Small intestine (tissue), 7 donors: Measurements from ENCODE around the gene KCNH6. TPM values are rescaled to one million over a fixed set of nuclear protein-coding genes. Genes with fewer than 3 reads are reported as not detected.

Experiments
- DNase-seq, 2 donors: peaks; one replicate each; pipeline versions ENCODE4 v3.0.0 to v3.0.0-alpha.2; 2013
- FAIRE-seq: peaks from 2 replicates; lab custom pipeline; 2012; peaks lifted over from hg19 to GRCh38; lab: Jason Lieb, UNC
- H3K27ac ChIP-seq, 3 donors: one replicate each; pipeline ENCODE4 v1.5.1; 2013; ENCODE audit warnings: low read length in 2 of 3, mild to moderate bottlenecking in 2 of 3, control low read depth in 1 of 3, inconsistent platforms in 1 of 3, low read depth in 1 of 3, moderate library complexity in 1 of 3
- H3K27me3 ChIP-seq, 3 donors: one replicate each; pipeline ENCODE4 v1.6.1; 2013; ENCODE audit warnings: low read length in 3 of 3, inconsistent platforms in 1 of 3; ENCODE audit not compliant: control insufficient read depth in 3 of 3, insufficient read depth in 3 of 3
- H3K36me3 ChIP-seq, 3 donors: one replicate each; pipeline ENCODE4 v1.6.1; 2013; ENCODE audit warnings: low read length in 3 of 3, inconsistent platforms in 1 of 3, low read depth in 1 of 3, mild to moderate bottlenecking in 1 of 3, moderate library complexity in 1 of 3; ENCODE audit not compliant: control insufficient read depth in 3 of 3, insufficient read depth in 2 of 3
- H3K4me1 ChIP-seq, 3 donors: one replicate each; pipeline ENCODE4 v1.6.1; 2013; ENCODE audit warnings: low read length in 2 of 3, inconsistent platforms in 1 of 3, low read depth in 1 of 3, mild to moderate bottlenecking in 1 of 3, moderate library complexity in 1 of 3; ENCODE audit not compliant: control insufficient read depth in 3 of 3, insufficient read depth in 2 of 3
- H3K4me3 ChIP-seq, 3 donors: one replicate each; pipeline ENCODE4 v1.5.1; 2013; ENCODE audit warnings: low read length in 3 of 3, control low read depth in 1 of 3, inconsistent platforms in 1 of 3, low read depth in 1 of 3, mild to moderate bottlenecking in 1 of 3, moderate library complexity in 1 of 3
- H3K9me3 ChIP-seq, 2 donors: one replicate each; pipeline ENCODE4 v1.6.1; 2013; ENCODE audit warnings: low read depth in 1 of 2, low read length in 1 of 2; ENCODE audit not compliant: control insufficient read depth in 2 of 2, insufficient read depth in 1 of 2
- WGBS, 3 donors: extraction: QIAGEN DNeasy Blood & Tissue Kit; methylation state at CpG; one replicate each; pipeline ENCODE4 v1.1.7; 2013; 5-methylcytosine and 5-hydroxymethylcytosine counted together
- polyA plus RNA-seq, 4 donors: library from polyadenylated mRNA; stranded (reverse) in 3 of 4; unstranded in 1 of 4; fragments of 200-250 nt in 3 of 4; fragments of 120-200 nt in 1 of 4; gene quantifications; one replicate each; pipeline versions ENCODE4 v1.2.1 to v1.2.3, GENCODE V29; 2013
- donor health status: healthy with polysubstance abuse.
- donor health status: control.
- donor health status: control.
- donor health status: Bipolar disorder and iron deficiency.
- donor health status: healthy.

The KCNH6 gene
- polyA plus RNA-seq, 4 donors, result 0.43 to 8.0 (median 0.76) TPM

DNA sequence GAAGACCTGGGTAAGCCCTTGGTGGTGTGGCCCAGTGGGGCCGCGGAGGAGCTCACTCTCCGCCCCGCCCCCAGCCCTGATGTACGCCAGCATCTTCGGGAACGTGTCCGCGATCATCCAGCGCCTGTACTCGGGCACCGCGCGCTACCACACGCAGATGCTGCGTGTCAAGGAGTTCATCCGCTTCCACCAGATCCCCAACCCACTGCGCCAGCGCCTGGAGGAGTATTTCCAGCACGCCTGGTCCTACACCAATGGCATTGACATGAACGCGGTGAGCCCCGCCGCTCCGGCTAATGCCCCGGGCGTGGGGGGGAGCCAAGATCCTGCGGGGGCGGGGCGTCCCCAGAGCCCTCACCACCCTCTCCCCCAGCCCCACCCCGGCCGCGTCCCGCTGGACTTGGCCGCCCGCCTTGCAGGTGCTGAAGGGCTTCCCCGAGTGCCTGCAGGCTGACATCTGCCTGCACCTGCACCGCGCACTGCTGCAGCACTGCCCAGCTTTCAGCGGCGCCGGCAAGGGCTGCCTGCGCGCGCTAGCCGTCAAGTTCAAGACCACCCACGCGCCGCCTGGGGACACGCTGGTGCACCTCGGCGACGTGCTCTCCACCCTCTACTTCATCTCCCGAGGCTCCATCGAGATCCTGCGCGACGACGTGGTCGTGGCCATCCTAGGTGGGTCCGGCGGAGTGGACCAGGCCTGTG is 15.0 kb downstream of the KCNH6 start:
- no peak overlapping the region for H3K27ac ChIP-seq
- H3K4me3 ChIP-seq, result no peak overlapping the region
- DNase-seq (peak in 1 of 2 donors; percentile 36), FAIRE-seq (no peak)
- no peaks in the 10 kb centered on the region for H3K36me3 ChIP-seq
- peaks cover 0 to 26% (median 6%) of the 10 kb centered on the region in 3 donors for H3K27me3 ChIP-seq
- H3K9me3 ChIP-seq, result no peaks in the 10 kb centered on the region
- 3 to 7% (median 5%) methylated on average over 57 to 62 of the region's 62 CpGs for WGBS, 3 donors
- peaks cover 0 to 6% (median 0%) of the 10 kb centered on the region in 3 donors for H3K4me1 ChIP-seq

DNA sequence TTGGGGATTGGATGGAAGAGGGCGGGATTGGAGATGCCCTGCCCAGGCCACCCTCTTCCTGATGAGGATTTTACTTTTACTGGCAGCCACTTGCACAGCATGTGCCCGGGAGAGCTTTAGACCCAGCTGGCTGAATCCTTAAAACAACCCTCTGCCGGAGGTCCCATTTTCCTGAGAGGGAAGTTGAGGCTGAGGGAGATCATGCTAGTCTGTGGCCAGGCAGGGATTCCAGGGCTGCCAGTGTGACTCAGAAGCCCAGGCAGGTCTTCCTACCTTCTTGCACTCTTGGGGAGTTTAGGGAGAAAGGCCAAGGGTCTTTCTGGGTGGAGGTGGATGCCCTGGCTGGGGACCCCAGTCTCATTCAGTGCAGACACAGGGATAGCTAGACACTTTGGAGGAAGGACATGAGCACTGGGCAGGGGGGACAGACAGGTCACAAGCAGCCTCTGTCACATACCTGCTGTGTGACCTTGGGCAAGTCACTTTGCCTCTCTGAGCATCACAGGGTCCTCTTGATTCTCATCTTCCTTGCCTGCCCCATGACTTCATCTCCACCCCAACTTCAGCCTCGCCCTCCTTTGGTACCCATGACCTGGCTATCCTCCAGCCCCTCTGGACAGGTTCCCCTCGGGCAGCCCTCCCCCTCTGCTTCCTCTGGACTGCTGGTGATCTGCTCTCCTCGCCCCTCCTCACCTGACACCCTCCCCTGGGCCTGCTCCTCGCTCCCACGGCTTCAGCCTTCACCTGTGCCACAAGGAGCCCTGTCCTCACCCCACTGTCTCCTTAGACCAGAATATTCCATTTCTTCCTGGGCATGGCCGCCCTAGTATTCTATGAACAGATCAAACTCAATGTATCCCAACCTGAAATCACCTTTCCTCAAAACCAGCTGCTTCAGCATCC is 15.8 kb downstream of the KCNH6 start:
- DNase-seq (no peak), FAIRE-seq (no peak)
- Histone ChIP-seq H3K4me1 (peaks cover 0 to 6% (median 0%) of the 10 kb centered on the region in 3 donors), H3K27me3 (peaks cover 0 to 26% (median 6%) of the 10 kb centered on the region in 3 donors), H3K4me3 (no peak overlapping the region), H3K9me3 (no peaks in the 10 kb centered on the region), H3K36me3 (no peaks in the 10 kb centered on the region), H3K27ac (no peak overlapping the region)
- 56 to 71% (median 57%) methylated on average over 9 of the region's 9 CpGs for WGBS, 3 donors

DNA sequence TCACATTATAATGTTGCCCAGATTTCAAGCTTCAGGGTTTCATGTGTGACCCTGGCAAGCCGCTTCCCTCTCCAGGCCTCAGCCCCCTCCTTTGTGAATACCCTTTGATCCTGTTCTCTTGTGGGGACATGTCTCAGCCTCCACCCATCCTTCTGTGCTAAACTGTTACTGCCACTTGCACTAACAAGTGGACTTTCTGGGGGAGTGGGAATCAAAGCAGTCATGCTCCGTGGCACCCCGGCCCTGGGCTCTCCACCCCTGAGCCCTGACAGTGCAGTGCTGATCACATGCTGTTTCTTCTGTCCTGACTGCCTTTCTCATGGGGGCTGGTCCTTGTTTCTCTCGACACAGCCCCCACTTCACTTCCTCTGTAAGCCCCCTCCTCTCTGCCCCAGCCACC is 17.4 kb downstream of the KCNH6 start:
- peaks cover 0 to 6% (median 0%) of the 10 kb centered on the region in 3 donors for H3K4me1 ChIP-seq
- DNase-seq (no peak), FAIRE-seq (no peak)
- WGBS, 3 donors, result 68 to 78% (median 75%) methylated on average over 4 of the region's 4 CpGs
- no peak overlapping the region for H3K27ac ChIP-seq
- no peak overlapping the region for H3K4me3 ChIP-seq
- H3K36me3 ChIP-seq, result no peaks in the 10 kb centered on the region
- peaks cover 0 to 26% (median 6%) of the 10 kb centered on the region in 3 donors for H3K27me3 ChIP-seq
- no peaks in the 10 kb centered on the region for H3K9me3 ChIP-seq

DNA sequence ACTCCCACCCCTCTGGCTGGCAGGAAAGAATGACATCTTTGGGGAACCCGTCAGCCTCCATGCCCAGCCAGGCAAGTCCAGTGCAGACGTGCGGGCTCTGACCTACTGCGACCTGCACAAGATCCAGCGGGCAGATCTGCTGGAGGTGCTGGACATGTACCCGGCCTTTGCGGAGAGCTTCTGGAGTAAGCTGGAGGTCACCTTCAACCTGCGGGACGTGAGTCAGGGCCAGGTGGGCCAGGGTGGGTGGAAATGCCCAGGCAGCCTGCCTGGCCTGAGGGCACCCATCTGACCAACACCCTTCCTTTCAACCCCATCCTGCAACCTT is 19.0 kb downstream of the KCNH6 start:
- WGBS, 3 donors, result 91 to 95% (median 91%) methylated on average over 9 of the region's 9 CpGs
- Histone ChIP-seq H3K27ac (no peak overlapping the region), H3K9me3 (no peaks in the 10 kb centered on the region), H3K4me3 (no peak overlapping the region), H3K27me3 (peaks cover 0 to 26% (median 6%) of the 10 kb centered on the region in 3 donors), H3K4me1 (peaks cover 0 to 6% (median 0%) of the 10 kb centered on the region in 3 donors), H3K36me3 (no peaks in the 10 kb centered on the region)
- DNase-seq, result no peak
- FAIRE-seq, result no peak

DNA sequence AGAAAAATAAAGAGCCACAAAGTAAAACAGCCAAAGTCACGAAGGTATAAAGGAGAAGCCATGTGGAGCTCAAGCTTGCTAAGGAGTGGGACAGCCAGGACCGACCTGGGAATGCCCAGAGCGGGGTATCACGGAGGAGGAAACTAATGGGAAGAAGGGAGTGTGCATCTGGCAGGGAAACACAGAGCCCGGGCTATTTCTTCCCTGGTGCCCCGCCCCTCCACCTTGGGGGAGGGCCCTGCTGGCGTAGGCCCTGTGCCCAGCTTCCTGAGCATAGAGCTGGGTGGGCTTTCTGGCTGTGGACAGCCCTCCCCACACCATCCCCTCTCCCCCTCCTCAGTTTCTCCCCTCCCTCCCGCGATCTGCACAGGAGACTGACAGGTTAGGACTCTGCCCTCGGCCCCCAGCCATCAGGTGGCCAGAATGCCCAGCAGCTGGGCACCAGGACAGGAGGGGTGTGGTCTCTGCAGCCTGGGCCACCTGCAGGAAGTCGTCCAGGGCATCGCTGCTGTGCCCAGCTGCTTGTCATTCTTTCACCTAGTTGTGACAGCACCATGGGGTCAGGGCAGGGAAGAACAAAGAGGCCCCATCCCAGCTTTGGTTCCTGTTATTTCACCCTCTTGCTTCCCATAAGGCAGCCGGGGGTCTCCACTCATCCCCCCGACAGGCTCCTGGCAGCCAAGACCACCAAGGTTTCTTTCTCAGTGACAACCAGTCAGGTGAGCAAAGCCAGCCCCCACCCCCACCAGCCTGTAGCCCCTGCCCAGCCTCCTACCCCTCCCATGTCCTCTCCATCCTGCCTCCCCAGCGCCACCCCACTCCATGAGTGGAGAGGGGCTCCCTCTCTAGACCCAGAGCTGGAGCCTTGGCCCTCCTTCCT is 20.0 kb downstream of the KCNH6 start:
- peaks cover 0 to 5% (median 0%) of the 10 kb centered on the region in 3 donors for H3K4me1 ChIP-seq

DNA sequence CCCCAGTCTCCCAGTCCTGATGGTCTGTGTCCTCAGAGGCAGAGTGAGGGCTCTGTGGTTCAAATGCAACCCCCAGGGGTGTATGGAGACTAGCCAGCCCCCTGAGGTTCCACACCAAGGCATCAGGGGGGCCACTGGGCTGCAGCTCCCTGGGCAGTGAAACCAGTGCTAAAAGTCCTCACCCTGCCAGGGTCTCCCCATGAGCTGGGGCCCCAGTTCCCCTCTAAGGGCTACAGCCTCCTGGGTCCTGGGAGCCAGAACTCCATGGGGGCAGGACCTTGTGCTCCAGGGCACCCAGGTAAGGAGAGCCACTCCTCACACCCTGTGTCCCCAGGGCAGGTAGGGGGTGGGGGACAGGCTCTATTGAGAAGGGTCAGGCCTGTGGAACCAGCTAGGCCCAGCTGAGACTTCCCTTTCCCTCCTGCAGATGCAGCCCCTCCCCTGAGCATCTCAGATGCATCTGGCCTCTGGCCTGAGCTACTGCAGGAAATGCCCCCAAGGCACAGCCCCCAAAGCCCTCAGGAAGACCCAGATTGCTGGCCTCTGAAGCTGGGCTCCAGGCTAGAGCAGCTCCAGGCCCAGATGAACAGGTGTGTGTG is 20.8 kb downstream of the KCNH6 start:
- H3K27me3 ChIP-seq, result peaks cover 0 to 13% (median 1%) of the 10 kb centered on the region in 3 donors
- no peak overlapping the region for H3K27ac ChIP-seq
- no peak overlapping the region for H3K4me3 ChIP-seq
- no peaks in the 10 kb centered on the region for H3K36me3 ChIP-seq
- H3K9me3 ChIP-seq, result no peaks in the 10 kb centered on the region
- DNase-seq, result no peak
- no peaks in the 10 kb centered on the region for H3K4me1 ChIP-seq
- FAIRE-seq, result no peak

More for the DNA sequence above, 20.0 kb downstream of the KCNH6 start:
- WGBS, 3 donors, result 20 to 47% (median 22%) methylated on average over 15 of the region's 15 CpGs
- Histone ChIP-seq H3K27ac (no peak overlapping the region), H3K9me3 (no peaks in the 10 kb centered on the region), H3K36me3 (no peaks in the 10 kb centered on the region), H3K4me3 (no peak overlapping the region), H3K27me3 (peaks cover 0 to 20% (median 4%) of the 10 kb centered on the region in 3 donors)
- FAIRE-seq, result no peak
- DNase-seq, result peak in 1 of 2 donors; percentile 40

DNA sequence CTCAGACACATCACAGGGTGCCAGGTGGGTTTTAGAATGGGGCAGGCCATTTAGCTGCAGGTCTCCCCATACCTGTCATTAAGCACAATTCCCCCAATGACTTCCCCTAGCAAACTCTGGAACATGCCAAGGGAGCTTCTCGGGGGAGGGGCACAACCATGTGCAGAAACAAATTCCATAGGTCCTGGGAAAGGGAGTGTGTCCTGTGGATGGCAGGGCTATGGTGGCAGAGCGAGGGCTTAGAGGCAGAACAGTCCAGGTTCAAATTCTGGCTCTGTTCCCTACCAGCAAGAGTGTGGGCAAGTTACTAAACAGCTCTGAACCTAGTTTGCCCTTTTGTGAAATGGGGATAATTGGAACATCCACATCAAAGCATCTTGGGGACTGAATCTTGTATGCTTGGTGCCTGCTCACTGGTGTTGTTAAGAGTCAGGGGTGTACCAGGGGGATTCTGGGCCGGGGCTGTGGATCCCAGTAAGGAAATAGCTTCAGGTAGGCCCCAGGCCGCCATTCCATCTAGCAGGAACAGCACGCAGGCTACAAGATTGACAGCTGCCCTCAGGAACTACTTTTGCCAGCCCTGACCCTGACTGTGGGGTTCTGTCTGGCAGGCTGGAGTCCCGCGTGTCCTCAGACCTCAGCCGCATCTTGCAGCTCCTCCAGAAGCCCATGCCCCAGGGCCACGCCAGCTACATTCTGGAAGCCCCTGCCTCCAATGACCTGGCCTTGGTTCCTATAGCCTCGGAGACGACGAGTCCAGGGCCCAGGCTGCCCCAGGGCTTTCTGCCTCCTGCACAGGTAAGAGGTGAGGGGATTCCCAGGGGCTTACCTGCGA is 21.5 kb downstream of the KCNH6 start:
- WGBS, 3 donors, result 90 to 92% (median 90%) methylated on average over 13 of the region's 13 CpGs

More for the DNA sequence above, 21.5 kb downstream of the KCNH6 start:
- Histone ChIP-seq H3K27me3 (peaks cover 0 to 5% (median 1%) of the 10 kb centered on the region in 3 donors), H3K27ac (no peak overlapping the region), H3K36me3 (no peaks in the 10 kb centered on the region), H3K4me3 (no peak overlapping the region), H3K9me3 (no peaks in the 10 kb centered on the region), H3K4me1 (peaks cover 0 to 5% (median 0%) of the 10 kb centered on the region in 3 donors)
- DNase-seq (no peak), FAIRE-seq (no peak)
